ENCODE results near the gene DENND10.

DNA sequence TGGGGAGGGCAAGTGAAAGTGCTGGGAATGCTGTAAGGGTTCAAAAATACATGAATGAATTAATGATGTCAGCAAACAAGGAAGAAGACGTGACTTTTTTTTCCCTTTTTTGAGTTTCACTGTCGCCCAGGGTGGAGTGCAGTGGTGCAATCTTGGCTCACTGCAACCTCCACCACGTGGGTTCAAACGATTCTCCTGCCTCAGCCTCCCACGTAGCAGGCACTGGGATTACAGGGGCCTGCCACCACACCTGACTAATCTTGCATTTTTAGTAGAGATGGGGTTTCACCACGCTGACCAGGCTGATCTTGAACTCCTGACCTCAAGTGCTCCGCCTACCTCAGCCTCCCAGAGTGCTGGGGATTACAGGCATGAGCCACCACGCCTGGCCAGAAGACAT, 30.0 kb downstream of the DENND10 start:
- TF ChIP-seq POLR2A (IDR thresholded peaks at IDR 0.05; ENCODE audit: low read depth, low read length) (no peak), POLR2AphosphoS5 (IDR thresholded peaks at IDR 0.05; ENCODE audit: low read depth, low read length) (no peak), PAX5 (IDR thresholded peaks at IDR 0.05; ENCODE audit: insufficient read depth, low read length, severe bottlenecking) (no peak), SPI1 (IDR thresholded peaks at IDR 0.05; ENCODE audit: low read depth, low read length) (no peak), TAF1 (IDR thresholded peaks at IDR 0.05; ENCODE audit: low read depth, low read length) (no peak)

Data from GM12891 (cell line).